SHP77 (cell line): Measurements from ENCODE around the gene GRIN2B.
A peak's percentile ranks its signal among the peaks of the same experiment; 100 is the strongest.

Source experiments
- DNase-seq, 2 experiments: peaks; one replicate each; lab custom pipeline; 2025; lab: John Stamatoyannopoulos, UW

The GRIN2B gene

DNA sequence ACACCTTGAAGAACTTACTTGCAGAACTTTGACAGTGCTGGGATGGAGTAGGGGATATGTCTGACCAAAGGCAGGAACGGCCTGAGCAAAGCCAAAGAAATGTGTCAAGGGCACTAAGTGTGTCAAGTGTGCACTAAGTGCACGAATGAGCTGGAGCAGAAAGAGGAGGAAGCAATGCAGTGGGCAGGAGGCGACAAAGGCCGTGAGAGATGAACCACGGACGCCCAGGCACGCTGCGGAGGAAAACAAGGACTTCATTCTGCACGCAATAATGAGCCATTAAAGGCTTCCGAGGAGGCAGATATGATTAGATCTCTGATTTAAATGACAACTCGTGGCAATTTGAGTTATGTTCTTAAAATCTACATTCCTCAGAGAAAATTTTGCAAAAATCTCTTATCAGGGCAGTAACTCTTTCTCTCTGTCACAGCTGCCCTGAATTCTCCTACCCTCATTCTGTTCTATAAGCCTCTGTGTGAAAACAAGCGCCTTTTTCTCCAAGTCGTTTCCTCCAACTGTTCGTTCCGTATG, 25.3 kb downstream of the GRIN2B start:
- no peak for DNase-seq

DNA sequence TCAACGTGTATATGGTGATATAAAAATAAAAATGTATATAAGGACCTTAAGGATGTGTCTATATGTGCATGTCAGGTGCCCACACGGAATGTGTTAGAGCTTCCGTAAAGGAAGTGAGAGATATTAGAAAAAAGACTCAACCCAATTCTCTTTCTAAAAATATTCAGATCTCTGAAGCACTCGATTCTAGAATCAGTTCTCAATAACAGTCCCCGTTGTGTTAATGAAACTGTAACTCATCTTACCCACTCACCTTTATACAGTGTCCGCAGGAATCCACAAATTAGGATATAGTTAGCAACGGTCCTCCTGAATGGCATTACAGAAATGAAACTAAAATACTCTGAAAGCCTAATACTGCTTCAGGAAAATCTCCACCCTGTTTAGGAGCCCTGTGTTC, 29.3 kb downstream of the GRIN2B start:
- DNase-seq = no peak

DNA sequence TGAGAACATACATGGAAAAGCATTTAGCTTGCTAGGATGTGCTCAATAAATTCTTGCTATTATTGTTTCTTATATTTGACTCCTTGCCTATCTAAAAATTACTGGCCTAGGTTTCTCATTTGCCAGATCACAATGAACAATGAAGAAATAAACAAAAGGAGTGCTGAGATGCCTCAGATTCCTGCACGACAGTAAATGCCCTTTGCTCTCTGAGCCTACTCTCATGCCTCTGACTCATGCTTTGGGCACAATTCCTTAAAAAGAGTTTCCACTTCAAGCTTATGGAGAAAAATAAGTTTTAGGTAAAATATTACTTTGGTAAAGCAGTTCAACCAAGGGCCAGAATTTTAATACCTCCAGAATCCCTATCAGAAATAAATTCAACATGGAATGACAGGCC, 30.9 kb downstream of the GRIN2B start:
- DNase-seq = no peak

DNA sequence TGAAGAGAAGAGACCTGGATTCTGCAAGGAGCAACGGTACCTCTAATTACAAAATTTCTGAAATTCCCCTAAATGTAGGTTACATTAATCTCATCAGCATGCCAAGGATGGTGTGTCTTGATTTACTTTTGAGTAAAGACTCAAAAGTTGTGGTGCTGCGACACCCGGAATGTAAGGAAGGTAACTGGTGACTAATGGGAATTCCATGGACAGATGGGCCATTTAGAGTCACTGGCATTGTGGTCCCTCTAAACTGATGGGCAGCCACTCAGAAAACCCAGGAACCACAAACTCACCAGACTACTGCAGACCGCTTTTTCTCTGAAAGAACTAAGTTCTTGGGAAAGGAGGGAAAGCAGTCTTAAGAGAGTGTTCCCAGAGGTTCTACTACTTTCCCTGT, 32.8 kb downstream of the GRIN2B start:
- no peak for DNase-seq

DNA sequence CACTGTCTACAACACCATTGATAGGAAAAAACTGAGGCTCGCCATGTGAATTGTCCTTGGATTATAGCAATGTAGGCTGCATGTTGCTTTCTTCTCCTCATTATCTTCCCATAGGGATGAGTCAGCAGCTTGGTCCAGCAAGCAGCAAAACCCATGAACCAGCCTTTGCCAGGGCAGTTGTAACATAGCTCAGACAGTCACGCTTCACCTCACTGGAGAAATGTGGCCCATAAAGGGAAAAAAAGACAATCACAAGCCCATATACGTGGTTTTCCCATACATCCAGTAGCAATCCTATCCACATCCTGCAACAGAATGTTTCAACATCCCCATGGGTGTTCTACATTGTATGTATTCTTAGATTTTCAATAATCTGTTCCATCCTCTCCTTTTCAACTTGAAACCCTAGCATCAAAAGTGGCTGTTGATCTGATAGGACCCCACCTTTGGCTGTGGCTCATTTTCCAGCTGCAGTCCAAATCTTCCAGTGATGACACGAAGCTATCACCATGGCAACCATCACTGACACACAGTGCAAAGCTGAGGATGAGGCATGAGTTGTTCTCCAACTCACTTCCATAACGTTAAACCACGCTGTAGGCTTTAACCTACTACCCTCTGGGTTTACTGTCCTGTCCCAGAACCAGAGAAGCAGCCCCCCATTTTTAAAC, 34.0 kb downstream of the GRIN2B start:
- DNase-seq = no peak

DNA sequence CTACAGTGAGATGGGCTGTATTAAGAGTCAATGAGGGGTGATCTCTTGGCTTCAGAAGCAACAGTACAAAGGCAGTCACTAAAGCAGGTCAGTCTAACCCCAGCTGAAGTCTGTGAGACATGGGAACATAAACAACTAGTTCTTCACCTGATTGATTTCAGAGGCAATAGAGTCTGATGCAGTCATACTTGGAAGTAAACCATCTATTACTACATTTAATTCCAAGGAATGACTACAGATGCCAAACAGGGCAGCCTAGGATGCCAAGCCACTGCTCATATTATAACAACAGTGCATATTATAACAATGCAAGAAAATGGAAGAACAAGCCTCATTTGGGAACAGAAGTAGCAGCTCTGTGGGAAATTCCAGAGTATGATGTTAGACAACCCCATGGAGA, 35.8 kb downstream of the GRIN2B start:
- DNase-seq = no peak

DNA sequence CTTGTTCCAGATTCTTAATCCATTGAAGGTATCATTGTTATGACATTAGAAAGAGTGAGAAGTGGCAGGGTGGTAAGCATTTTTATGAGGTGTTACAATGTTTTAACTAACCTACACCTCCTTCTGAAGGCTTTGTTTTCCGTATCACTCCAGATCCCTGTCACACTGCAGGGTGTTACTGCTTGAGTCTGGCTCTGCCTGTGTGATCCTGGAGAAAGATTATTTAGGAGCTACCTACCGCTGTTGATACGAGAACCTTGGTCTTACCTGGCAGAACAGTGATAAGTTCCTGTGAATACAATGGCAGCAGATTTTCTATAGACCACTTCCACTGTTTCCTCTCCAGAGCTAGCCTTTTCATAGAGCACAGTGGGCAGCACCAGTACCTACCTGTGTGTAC, 36.2 kb downstream of the GRIN2B start:
- no peak for DNase-seq

DNA sequence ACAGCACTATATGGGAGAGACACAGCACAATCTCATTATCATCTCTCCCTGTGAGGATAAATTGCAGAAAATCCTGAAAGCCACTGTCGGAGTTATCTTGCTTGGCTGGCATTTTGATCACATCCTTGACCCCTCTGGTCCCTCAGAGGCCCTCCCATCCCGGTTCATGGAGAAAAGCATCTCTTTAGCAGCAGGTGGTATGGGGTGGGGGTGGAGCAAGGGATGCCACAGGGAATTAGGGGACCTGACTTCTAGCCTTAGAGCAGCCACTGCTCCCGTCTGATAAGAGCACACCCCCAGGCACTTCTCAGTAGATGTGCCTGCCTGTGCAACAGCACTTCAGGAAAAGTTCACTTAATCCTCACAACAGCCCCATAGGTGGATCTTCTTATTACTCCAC, 38.6 kb downstream of the GRIN2B start:
- DNase-seq = no peak

DNA sequence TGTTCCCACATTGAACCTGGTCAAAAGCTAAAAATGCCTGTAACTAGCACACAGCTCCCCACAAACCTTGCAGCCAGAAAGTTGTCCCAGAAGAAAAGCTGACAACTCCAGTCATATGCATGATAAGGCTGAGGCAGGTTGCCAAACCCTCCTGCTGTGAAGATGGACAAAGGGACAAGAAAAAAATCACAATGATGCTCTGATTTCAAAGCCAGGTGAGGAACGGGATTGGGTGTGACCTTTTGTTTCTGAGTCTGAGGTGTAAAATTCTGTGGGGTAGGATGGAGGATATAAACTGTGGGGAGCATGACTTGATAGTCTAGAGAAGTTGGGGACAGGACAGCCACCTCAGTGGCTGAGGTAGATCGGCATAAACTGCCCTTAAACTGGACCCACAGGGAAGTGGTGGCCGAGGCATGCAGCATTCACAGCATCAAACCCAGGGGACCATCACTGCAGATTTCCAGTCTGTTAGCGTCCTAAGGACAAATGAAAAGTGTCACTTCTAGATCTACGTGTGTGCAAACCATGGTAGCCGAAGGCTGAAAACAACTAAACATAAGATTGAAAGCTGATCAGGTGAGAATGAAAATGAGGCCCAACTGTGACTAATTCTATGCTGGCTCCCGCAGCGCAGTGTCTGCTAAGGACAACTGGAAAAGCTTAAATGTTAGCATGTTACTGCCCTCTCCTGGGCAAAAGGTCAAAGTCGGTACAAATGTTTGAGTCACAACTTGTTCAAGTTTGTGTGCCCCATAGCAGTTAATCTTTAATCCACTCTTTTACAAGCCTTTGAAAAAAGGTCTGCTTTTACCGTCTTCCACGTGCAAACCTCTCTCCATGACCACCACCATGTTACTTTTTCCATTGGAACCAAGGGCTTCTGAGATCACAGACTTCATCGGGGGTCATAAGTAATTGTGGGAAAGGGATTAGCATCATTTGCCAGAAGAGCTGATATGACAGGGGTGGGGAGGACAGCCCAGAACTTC, 39.8 kb downstream of the GRIN2B start:
- DNase-seq = peak; percentile 2 to 9

DNA sequence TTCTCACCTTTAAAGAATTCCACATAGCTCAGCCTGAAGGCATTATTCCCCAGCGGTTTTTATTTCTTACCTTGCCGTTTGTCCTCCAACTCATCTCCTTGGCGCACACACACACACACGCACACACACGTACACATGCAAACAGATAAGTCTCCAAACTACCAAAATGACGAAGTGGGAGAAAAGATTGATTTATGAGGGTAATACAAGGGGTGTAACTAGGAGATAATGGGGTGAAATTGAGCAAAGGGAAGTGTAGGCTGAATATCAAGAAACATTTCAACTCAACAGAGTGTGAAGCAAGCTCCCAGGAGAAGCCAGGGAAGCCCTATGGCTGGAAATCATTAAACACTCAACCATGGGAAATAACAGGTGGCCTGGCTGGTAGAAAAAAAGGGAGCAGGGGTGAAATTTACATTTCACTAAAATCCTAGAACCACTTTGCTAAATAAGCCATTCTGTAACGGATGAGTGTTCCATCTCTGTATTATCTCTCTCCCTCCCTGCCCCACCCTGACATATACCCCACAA, 41.0 kb downstream of the GRIN2B start:
- DNase-seq = no peak

DNA sequence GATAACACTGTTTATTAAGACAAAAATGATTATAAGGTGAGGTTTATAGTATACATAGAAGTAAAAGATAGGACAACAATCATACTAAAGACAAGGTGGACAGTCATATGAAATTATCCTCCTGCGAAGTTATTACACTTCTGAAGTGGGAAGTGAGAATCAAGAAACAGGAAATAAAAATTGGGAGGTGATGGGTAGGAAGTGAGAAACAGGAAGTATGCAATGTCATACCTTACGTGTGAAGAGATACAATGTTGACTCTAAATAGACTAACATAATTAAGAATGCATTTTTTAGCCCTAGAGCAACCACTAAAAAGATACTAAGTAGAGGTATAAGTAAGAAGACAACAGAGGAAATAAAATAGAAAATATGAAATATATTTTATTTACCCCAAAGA, 43.7 kb downstream of the GRIN2B start:
- DNase-seq = no peak

DNA sequence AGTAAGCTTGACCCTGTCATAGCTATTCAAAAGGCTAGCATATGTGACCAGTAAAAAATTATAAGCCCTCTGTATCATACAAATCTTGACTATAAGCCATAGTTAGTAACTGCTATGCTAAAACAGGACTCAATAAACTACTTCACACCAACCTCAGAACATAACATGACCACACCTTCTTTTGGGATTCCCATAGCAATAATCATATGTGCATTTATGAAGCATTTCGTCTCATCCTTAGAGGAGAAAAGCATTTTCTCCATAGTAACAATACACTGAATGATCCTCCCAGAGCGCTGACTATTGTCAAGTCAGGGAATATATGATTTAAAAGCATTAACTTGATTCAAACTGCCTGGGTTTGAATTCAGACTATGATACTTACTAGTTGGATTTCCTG, 46.2 kb downstream of the GRIN2B start:
- DNase-seq = no peak
